Measurements from ENCODE around the gene ARL11. TPM values are rescaled to one million over a fixed set of nuclear protein-coding genes. Genes with fewer than 3 reads are reported as not detected.
A peak's percentile ranks its signal among the peaks of the same experiment; 100 is the strongest.

The ARL11 gene
- total and polyA plus RNA-seq, 2 experiments from 2014 or later: 0.10 TPM; not detected in 1

DNA sequence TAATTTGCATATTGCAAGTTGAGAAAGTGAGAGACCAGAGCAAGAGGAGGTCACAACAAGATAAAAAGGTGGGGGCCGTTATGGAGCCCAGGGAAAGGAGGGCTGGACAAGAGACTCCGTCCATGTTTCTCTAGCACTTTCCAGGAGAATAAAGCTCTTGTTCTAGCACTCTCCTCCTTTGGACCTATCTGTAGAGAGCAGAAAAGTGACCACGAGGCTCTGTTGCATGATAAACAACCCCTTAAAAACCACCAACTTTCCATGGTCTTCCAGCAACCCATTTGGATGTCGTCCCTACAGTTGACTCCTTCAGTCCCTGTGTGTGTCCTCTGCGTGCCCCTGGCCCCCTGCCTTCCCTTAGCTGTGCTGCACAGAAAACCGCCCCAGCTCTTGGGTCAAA lies 4.1 kb upstream of the ARL11 start:
- Histone ChIP-seq H4K20me1 (ENCODE audit: insufficient read depth, poor library complexity, severe bottlenecking) (no peaks in the 10 kb centered on the region), H3K79me2 (no peaks in the 10 kb centered on the region), H3K4me2 (no peak overlapping the region), H3K36me3 (replicated peaks; ENCODE audit: insufficient read depth, low read depth) (no peaks in the 10 kb centered on the region), H3K27ac (no peak overlapping the region), H3K9me3 (ENCODE audit: low read depth) (no peaks in the 10 kb centered on the region), H3K27me3 (no peaks in the 10 kb centered on the region), H2AFZ (no peak overlapping the region), H3K9me2 (replicated peaks; ENCODE audit: insufficient read depth) (no peaks in the 10 kb centered on the region), H3K4me1 (ENCODE audit: insufficient read depth) (peaks cover 6% of the 10 kb centered on the region), H3K4me3 (no peak overlapping the region)
- TF ChIP-seq EZH2 (IDR thresholded peaks at IDR 0.05; ENCODE audit: borderline replicate concordance) (no peak), EZH2phosphoT487 (IDR thresholded peaks at IDR 0.05; ENCODE audit: low read depth, severe bottlenecking, unreplicated experiment) (no peak)
- TF ChIP-seq, protein P1, sequence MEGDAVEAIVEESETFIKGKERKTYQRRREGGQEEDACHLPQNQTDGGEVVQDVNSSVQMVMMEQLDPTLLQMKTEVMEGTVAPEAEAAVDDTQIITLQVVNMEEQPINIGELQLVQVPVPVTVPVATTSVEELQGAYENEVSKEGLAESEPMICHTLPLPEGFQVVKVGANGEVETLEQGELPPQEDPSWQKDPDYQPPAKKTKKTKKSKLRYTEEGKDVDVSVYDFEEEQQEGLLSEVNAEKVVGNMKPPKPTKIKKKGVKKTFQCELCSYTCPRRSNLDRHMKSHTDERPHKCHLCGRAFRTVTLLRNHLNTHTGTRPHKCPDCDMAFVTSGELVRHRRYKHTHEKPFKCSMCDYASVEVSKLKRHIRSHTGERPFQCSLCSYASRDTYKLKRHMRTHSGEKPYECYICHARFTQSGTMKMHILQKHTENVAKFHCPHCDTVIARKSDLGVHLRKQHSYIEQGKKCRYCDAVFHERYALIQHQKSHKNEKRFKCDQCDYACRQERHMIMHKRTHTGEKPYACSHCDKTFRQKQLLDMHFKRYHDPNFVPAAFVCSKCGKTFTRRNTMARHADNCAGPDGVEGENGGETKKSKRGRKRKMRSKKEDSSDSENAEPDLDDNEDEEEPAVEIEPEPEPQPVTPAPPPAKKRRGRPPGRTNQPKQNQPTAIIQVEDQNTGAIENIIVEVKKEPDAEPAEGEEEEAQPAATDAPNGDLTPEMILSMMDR (IDR thresholded peaks at IDR 0.05; ENCODE audit: poor library complexity): no peak
- no peak for DNase-seq (ENCODE audit: low spot score)
- 87% methylated on average over 6 of the region's 6 CpGs for WGBS (ENCODE audit: low lambda C conversion rate, missing lambda C conversion rate)

DNA sequence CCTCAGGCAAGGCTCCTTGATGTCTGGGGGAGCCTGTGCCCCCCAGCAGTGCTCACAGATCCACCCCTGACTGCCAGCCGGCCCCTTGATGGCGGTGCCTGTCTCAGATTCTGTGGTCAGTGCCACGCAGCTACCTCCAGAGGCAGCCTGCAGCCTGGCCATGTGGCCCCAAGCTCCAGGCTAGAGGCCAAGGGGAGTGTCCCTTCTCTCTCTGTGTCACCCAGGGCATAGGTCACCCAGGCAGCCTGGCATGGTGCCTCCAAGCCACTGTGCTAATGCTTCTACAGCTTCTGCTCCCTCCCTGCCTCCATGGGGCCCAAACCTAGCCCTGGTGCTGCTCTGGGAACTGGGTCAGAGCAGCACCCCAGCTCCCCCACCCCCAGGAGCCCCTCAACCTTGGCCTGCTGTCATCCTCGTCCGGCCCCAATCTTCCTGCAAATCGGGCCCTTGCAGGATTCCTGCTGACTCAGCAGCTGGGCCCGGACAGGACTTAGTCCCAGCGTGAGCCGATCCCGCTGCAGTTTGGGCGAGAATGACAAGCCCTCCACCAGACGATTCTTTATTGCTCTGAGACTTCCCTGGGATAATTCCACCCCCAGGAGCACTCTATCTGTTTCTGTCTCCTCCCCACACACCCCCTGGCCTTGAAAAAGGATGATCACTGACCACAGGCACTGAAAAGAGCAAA lies 2.8 kb upstream of the ARL11 start:
- peaks cover 6% of the 10 kb centered on the region for H3K4me1 ChIP-seq (ENCODE audit: insufficient read depth)
- H3K36me3 ChIP-seq (replicated peaks; ENCODE audit: insufficient read depth, low read depth): no peaks in the 10 kb centered on the region
- peak; percentile 38 for DNase-seq (ENCODE audit: low spot score)
- H3K27me3 ChIP-seq: no peaks in the 10 kb centered on the region
- no peak for TF ChIP-seq EZH2phosphoT487 (IDR thresholded peaks at IDR 0.05; ENCODE audit: low read depth, severe bottlenecking, unreplicated experiment)
- TF ChIP-seq EZH2 (IDR thresholded peaks at IDR 0.05; ENCODE audit: borderline replicate concordance): no peak
- TF ChIP-seq, protein P1 (IDR thresholded peaks at IDR 0.05; ENCODE audit: poor library complexity): no peak
- WGBS (ENCODE audit: low lambda C conversion rate, missing lambda C conversion rate): 64% methylated on average over 12 of the region's 12 CpGs
- H4K20me1 ChIP-seq (ENCODE audit: insufficient read depth, poor library complexity, severe bottlenecking): no peaks in the 10 kb centered on the region
- no peaks in the 10 kb centered on the region for H3K79me2 ChIP-seq
- peak overlapping the region; percentile 18 for H3K27ac ChIP-seq
- no peak overlapping the region for H3K4me2 ChIP-seq
- no peaks in the 10 kb centered on the region for H3K9me3 ChIP-seq (ENCODE audit: low read depth)
- no peak overlapping the region for H3K4me3 ChIP-seq
- no peaks in the 10 kb centered on the region for H3K9me2 ChIP-seq (replicated peaks; ENCODE audit: insufficient read depth)
- H2AFZ ChIP-seq: no peak overlapping the region

DNA sequence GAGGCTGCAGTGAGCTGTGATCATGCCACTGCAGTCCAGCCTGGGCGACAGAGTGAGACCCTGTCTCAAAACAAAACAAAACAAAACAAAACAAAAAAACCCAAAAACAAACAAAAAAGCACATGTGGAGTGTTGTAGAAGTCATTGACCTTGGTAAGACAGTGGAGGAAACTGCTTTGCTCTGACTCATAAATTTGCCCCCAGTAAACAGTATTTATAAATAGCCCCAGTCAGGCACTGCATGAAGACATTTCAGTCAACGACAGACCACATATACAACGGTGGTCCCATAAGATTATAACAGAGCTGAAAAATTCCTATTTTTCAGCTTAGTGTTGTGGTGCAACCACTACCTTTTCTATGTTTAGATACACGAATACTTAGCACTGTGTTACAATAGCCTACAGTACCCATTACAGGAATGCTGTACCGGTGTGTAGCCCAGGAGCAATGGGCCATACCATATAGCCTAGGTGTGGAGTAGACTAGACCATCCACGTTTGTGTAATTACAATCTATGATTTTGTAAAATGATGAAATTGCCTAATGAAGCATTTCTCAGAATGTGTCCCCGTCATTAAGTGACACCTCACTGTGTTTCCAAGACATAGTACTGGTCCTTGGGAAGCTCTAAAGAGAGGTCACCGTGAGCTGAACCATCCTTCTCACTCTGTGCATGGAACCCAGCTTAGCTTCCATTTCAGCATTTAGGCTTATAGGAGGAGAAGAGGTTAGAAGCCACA lies 1.1 kb downstream of the ARL11 start:
- Histone ChIP-seq H3K4me1 (ENCODE audit: insufficient read depth) (peaks cover 6% of the 10 kb centered on the region), H3K9me2 (replicated peaks; ENCODE audit: insufficient read depth) (no peaks in the 10 kb centered on the region), H4K20me1 (ENCODE audit: insufficient read depth, poor library complexity, severe bottlenecking) (no peaks in the 10 kb centered on the region), H3K79me2 (no peaks in the 10 kb centered on the region), H3K4me3 (no peak overlapping the region), H3K36me3 (replicated peaks; ENCODE audit: insufficient read depth, low read depth) (no peaks in the 10 kb centered on the region), H3K27me3 (no peaks in the 10 kb centered on the region), H3K4me2 (no peak overlapping the region), H2AFZ (no peak overlapping the region), H3K27ac (no peak overlapping the region), H3K9me3 (ENCODE audit: low read depth) (no peaks in the 10 kb centered on the region)
- no peak for DNase-seq (ENCODE audit: low spot score)
- WGBS (ENCODE audit: low lambda C conversion rate, missing lambda C conversion rate): 80% methylated on average over 8 of the region's 8 CpGs
- TF ChIP-seq EZH2 (IDR thresholded peaks at IDR 0.05; ENCODE audit: borderline replicate concordance): no peak
- TF ChIP-seq, protein P1 (IDR thresholded peaks at IDR 0.05; ENCODE audit: poor library complexity): no peak
- no peak for TF ChIP-seq EZH2phosphoT487 (IDR thresholded peaks at IDR 0.05; ENCODE audit: low read depth, severe bottlenecking, unreplicated experiment)
